ENCODE data around the gene SORCS3. TPM values are rescaled to one million over a fixed set of nuclear protein-coding genes. Genes with fewer than 3 reads are reported as not detected.
"Not testable (repeated sequence)": the region's sequence is repeated elsewhere in the genome, so short reads cannot be mapped to it uniquely, and the experiment has no call there.

Gene SORCS3
- total and polyA plus RNA-seq, 2 donors (not counting 1 experiment from before 2014, with no cell fraction given), result not detected

DNA sequence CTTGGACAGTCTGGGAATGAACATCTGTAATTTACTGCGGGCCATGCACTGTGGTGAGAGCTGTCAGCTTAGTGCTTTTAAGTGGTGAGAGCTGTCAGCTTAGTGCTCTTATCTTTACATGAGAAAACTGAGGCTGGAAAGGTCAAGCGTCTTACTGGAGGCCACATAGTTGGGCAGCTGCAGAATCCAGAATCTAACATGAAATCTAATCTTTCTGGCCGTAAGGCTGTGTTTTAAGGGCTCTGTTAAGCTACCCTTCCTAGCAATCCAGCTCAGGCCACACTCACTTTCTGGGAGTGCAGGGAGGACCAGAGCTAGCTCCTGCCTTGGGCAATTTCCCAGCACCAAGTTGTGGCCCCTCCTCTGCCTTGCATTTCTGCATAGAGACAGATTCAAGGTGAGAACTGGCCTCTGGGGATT lies 70.2 kb downstream of the SORCS3 start:
- no peak for TF ChIP-seq EZH2 (IDR thresholded peaks at IDR 0.05; ENCODE audit: borderline replicate concordance, insufficient read depth, low read depth, low read length, poor library complexity, severe bottlenecking)
- TF ChIP-seq, protein P1, sequence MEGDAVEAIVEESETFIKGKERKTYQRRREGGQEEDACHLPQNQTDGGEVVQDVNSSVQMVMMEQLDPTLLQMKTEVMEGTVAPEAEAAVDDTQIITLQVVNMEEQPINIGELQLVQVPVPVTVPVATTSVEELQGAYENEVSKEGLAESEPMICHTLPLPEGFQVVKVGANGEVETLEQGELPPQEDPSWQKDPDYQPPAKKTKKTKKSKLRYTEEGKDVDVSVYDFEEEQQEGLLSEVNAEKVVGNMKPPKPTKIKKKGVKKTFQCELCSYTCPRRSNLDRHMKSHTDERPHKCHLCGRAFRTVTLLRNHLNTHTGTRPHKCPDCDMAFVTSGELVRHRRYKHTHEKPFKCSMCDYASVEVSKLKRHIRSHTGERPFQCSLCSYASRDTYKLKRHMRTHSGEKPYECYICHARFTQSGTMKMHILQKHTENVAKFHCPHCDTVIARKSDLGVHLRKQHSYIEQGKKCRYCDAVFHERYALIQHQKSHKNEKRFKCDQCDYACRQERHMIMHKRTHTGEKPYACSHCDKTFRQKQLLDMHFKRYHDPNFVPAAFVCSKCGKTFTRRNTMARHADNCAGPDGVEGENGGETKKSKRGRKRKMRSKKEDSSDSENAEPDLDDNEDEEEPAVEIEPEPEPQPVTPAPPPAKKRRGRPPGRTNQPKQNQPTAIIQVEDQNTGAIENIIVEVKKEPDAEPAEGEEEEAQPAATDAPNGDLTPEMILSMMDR (IDR thresholded peaks at IDR 0.05), result no peak
- Mint-ChIP-seq H3K27ac (no peak overlapping the region), H3K4me1 (no peaks in the 10 kb centered on the region), H3K27me3 (peaks cover 3% of the 10 kb centered on the region), H3K9me3 (ENCODE audit: insufficient read depth) (no peaks in the 10 kb centered on the region), H3K4me3 (no peak overlapping the region)
- Histone ChIP-seq H3K79me2 (ENCODE audit: control insufficient read depth, insufficient read depth, low read length) (no peaks in the 10 kb centered on the region), H2AFZ (ENCODE audit: insufficient read depth, low read depth, low read length, poor library complexity, severe bottlenecking) (no peak overlapping the region), H3K4me1 (ENCODE audit: control insufficient read depth in 2 of 2, insufficient read depth in 2 of 2, low read length in 2 of 2) (no peaks in the 10 kb centered on the region), H3K4me2 (replicated peaks; ENCODE audit: low read depth, low read length, poor library complexity, severe bottlenecking) (no peak overlapping the region), H4K20me1 (ENCODE audit: control insufficient read depth, insufficient read depth, low read length, poor library complexity, severe bottlenecking) (no peaks in the 10 kb centered on the region), H3K27ac (ENCODE audit: low read length in 2 of 2) (no peak overlapping the region), H3K36me3 (replicated peaks in 1 of 2; ENCODE audit: control extremely low read depth in 1 of 2, control insufficient read depth in 1 of 2, extremely low read depth in 1 of 2, insufficient read depth in 2 of 2, low read length in 1 of 2) (no peaks in the 10 kb centered on the region), H3K27me3 (replicated peaks in 1 of 4; ENCODE audit: control extremely low read depth in 1 of 4, control insufficient read depth in 3 of 4, insufficient read depth in 4 of 4, low read length in 3 of 4) (no peaks in the 10 kb centered on the region), H3K9ac (ENCODE audit: low read length) (no peak overlapping the region), H3K4me3 (ENCODE audit: control extremely low read depth in 1 of 5, extremely low read depth in 1 of 5, insufficient read depth in 1 of 5, low read depth in 2 of 5, low read length in 4 of 5) (no peak overlapping the region), H3K9me3 (ENCODE audit: control extremely low read depth in 1 of 3, control insufficient read depth in 2 of 3, insufficient read depth in 1 of 3, low read length in 2 of 3) (no peaks in the 10 kb centered on the region)
- ATAC-seq (ENCODE audit: low read depth) (no peak), DNase-seq (no peak)
- intact Hi-C loops (cut with micrococcal nuclease), result no loop called here
- ChIA-PET CTCF (no interaction called here), POLR2A (no interaction called here)
- 62% methylated on average over 3 of the region's 3 CpGs for WGBS (ENCODE audit: insufficient coverage)

DNA sequence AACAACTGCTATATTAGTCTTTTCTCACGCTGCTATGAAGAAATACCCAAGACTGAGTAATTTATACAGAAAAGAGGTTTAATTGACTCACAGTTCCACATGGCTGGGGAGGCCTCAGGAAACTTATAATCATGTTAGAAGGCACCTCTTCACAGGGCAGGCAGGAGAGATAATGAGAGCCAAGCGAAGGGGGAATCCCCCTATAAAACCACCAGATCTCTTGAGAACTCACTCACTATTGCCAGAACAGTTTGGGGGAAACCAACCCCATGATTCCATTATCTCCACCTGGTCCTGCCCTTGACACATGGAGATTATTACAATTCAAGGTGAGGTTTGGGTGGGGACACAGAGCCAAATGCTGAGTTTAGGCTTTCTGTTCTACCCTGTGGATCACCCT lies 89.5 kb downstream of the SORCS3 start:
- ATAC-seq (ENCODE audit: low read depth); H3K9ac ChIP-seq (ENCODE audit: low read length); H3K79me2 ChIP-seq (ENCODE audit: control insufficient read depth, insufficient read depth, low read length); H3K9me3 ChIP-seq (ENCODE audit: control extremely low read depth in 1 of 3, control insufficient read depth in 2 of 3, insufficient read depth in 1 of 3, low read length in 2 of 3); H3K4me1 ChIP-seq (ENCODE audit: control insufficient read depth in 2 of 2, insufficient read depth in 2 of 2, low read length in 2 of 2); H3K4me3 Mint-ChIP-seq; H3K4me3 ChIP-seq (ENCODE audit: control extremely low read depth in 1 of 5, extremely low read depth in 1 of 5, insufficient read depth in 1 of 5, low read depth in 2 of 5, low read length in 4 of 5); H3K9me3 Mint-ChIP-seq (ENCODE audit: insufficient read depth); POLR2A ChIA-PET; H3K36me3 ChIP-seq (replicated peaks in 1 of 2; ENCODE audit: control extremely low read depth in 1 of 2, control insufficient read depth in 1 of 2, extremely low read depth in 1 of 2, insufficient read depth in 2 of 2, low read length in 1 of 2); H3K27ac Mint-ChIP-seq; intact Hi-C loops (cut with micrococcal nuclease); DNase-seq; H3K27me3 ChIP-seq (replicated peaks in 1 of 4; ENCODE audit: control extremely low read depth in 1 of 4, control insufficient read depth in 3 of 4, insufficient read depth in 4 of 4, low read length in 3 of 4); H3K4me2 ChIP-seq (replicated peaks; ENCODE audit: low read depth, low read length, poor library complexity, severe bottlenecking); H3K27me3 Mint-ChIP-seq; H3K4me1 Mint-ChIP-seq; CTCF ChIA-PET; H4K20me1 ChIP-seq (ENCODE audit: control insufficient read depth, insufficient read depth, low read length, poor library complexity, severe bottlenecking); H3K27ac ChIP-seq (ENCODE audit: low read length in 2 of 2); H2AFZ ChIP-seq (ENCODE audit: insufficient read depth, low read depth, low read length, poor library complexity, severe bottlenecking): not testable (repeated sequence)
- WGBS (ENCODE audit: insufficient coverage), result 67% methylated on average over 1 of the region's 2 CpGs

Measured in B cell (primary cell).